Testis (tissue), 3 donors: ENCODE data around the gene TBC1D16. TPM values are rescaled to one million over a fixed set of nuclear protein-coding genes. Genes with fewer than 3 reads are reported as not detected.

ENCODE experiments used
- DNase-seq: peaks from one replicate; pipeline ENCODE4 v3.0.0-alpha.2; 2019
- H3K27ac ChIP-seq, 2 donors: fragments of 200-600 bp; sonication (generic); one replicate each; pipeline ENCODE4 v1.5.1; 2019
- H3K27me3 ChIP-seq: fragments of 200-600 bp; sonication (generic); one replicate; pipeline ENCODE4 v1.5.1; 2019
- H3K36me3 ChIP-seq: fragments of 200-600 bp; sonication (generic); one replicate; pipeline ENCODE4 v1.5.1; 2017; ENCODE audit warnings: low read depth; ENCODE audit errors: missing control alignments
- H3K4me1 ChIP-seq: fragments of 200-600 bp; sonication (generic); one replicate; pipeline ENCODE4 v1.5.1; 2019
- H3K4me3 ChIP-seq, 2 donors: fragments of 200-600 bp; sonication (generic); one replicate each; pipeline ENCODE4 v1.5.1; 2017 to 2019
- H3K9me3 ChIP-seq: fragments of 200-600 bp; sonication (generic); one replicate; pipeline ENCODE4 v1.5.1; 2017
- CTCF ChIP-seq, 3 experiments: fragments of 450-650 bp in 2 of 3; fragments of 200-600 bp in 1 of 3; sonication (generic) in 1 of 3; IDR thresholded peaks; one replicate each; pipeline ENCODE4 v1.5.1; 2016 to 2019; ENCODE audit warnings: antibody characterized with exemption in 3 of 3, mild to moderate bottlenecking in 2 of 3, moderate library complexity in 1 of 3
- POLR2A ChIP-seq: fragments of 450-650 bp; IDR thresholded peaks from one replicate; pipeline ENCODE4 v1.6.1; 2017; ENCODE audit warnings: antibody characterized with exemption, mild to moderate bottlenecking, moderate library complexity
- WGBS, 2 donors: methylation state at CpG; one replicate each; pipeline ENCODE4 v1.1.5; 2018; 5-methylcytosine and 5-hydroxymethylcytosine counted together
- intact Hi-C: fragments of 100-400 bp; cut with DNase I; formaldehyde crosslinking; loops from one replicate; pipeline ENCODE4 v1.15.1; 2023; ENCODE audit warnings: low total_unique reads
- polyA plus RNA-seq: library from polyadenylated mRNA; stranded (reverse); fragments of 350-450 nt; fragmentation: Illumina TruSeq; extraction: RNeasy Lipid Tissue Mini Kit (QIAGEN cat#74804); gene quantifications from one replicate; pipeline ENCODE4 v1.2.3, GENCODE V29; 2014; ENCODE audit warnings: low read depth, low replicate concordance; ENCODE audit not compliant: insufficient read depth
- total RNA-seq, 2 donors: library from RNA; depleted of rRNA; stranded (reverse); fragments of >200 nt; gene quantifications; one replicate each; pipeline ENCODE4 v1.2.3, GENCODE V29; 2016

Gene TBC1D16
- total and polyA plus RNA-seq, 3 donors from 2014 or later = 11.0 to 16.0 (median 11.7) TPM

GRCh38 chr17:80058311-80058955 is 22.8 kb upstream of the TBC1D16 start:
- Histone ChIP-seq H3K4me3 (no peak overlapping the region), H3K36me3 (no peaks in the 10 kb centered on the region), H3K27me3 (no peaks in the 10 kb centered on the region), H3K4me1 (no peaks in the 10 kb centered on the region), H3K9me3 (no peaks in the 10 kb centered on the region), H3K27ac (no peak overlapping the region)
- DNase-seq = no peak
- intact Hi-C loops = no loop called here
- TF ChIP-seq CTCF (IDR thresholded peaks at IDR 0.05) (no peak), POLR2A (no peak)
- 89 to 95% methylated on average over 28 of the region's 28 CpGs for WGBS, 2 donors

- H3K27ac ChIP-seq = no peak overlapping the region
- no peak overlapping the region for H3K4me3 ChIP-seq
- WGBS, 2 donors = 84 to 93% methylated on average over 9 of the region's 9 CpGs
- no peak for TF ChIP-seq POLR2A
- no peak for TF ChIP-seq CTCF (IDR thresholded peaks at IDR 0.05)
- H3K4me1 ChIP-seq = no peaks in the 10 kb centered on the region
- no peaks in the 10 kb centered on the region for H3K36me3 ChIP-seq
- DNase-seq = no peak
- intact Hi-C loops = no loop called here
- H3K27me3 ChIP-seq = no peaks in the 10 kb centered on the region
- H3K9me3 ChIP-seq = no peaks in the 10 kb centered on the region
These were observed 19.9 kb upstream of the TBC1D16 start for GRCh38 chr17:80055597-80055996.

DNA sequence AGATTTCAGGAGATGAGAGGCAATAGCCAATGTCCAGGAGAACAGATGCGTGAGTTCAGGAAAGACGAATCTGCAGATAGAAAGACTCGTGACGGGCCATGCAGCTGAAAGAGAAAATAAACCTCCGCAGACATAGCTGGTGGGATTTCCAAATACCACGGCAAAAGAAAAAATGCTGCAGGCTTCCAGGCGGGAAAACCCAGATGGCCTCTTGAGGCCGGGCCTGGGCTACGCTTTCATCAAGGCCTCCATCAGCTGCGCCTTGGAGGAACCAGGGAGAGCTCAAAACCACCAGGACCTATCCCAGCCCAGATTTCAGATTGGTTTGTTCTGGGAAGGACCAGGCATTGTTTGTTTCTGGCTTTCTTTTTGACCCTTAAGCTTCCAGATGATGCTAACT is 17.4 kb upstream of the TBC1D16 start:
- H3K4me1 ChIP-seq = no peaks in the 10 kb centered on the region
- H3K27me3 ChIP-seq = no peaks in the 10 kb centered on the region
- no peak overlapping the region for H3K27ac ChIP-seq
- TF ChIP-seq CTCF (IDR thresholded peaks at IDR 0.05) = no peak
- TF ChIP-seq POLR2A = no peak
- DNase-seq = no peak
- H3K36me3 ChIP-seq = no peaks in the 10 kb centered on the region
- no peaks in the 10 kb centered on the region for H3K9me3 ChIP-seq
- no peak overlapping the region for H3K4me3 ChIP-seq
- intact Hi-C loops = no loop called here
- WGBS, 2 donors = 92 to 93% methylated on average over 10 of the region's 10 CpGs

DNA sequence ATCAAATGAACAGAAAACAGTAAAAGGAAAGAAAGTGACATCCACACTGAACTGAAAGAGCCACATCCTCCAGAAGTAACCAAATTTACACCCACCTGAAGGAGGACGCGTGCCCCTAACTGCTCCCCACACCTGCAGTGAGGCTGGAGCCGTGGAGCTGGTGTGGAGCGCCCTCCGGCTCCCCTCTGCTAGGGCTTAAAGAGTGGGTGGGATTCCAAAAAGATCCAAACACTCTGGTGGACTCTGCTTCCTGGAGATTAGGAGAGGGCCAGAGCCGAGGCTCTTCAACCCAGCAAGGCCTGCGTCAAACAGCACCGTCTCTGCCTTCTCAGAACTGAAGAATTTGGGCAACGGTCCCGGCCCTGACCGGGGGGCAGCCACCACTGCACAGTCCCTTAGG is 16.0 kb upstream of the TBC1D16 start:
- 86 to 95% methylated on average over 5 to 11 of the region's 11 CpGs for WGBS, 2 donors
- Histone ChIP-seq H3K4me1 (no peaks in the 10 kb centered on the region), H3K36me3 (no peaks in the 10 kb centered on the region), H3K9me3 (no peaks in the 10 kb centered on the region), H3K27me3 (no peaks in the 10 kb centered on the region), H3K4me3 (no peak overlapping the region), H3K27ac (no peak overlapping the region)
- intact Hi-C loops = no loop called here
- TF ChIP-seq POLR2A = no peak
- TF ChIP-seq CTCF (IDR thresholded peaks at IDR 0.05) = no peak
- DNase-seq = no peak

DNA sequence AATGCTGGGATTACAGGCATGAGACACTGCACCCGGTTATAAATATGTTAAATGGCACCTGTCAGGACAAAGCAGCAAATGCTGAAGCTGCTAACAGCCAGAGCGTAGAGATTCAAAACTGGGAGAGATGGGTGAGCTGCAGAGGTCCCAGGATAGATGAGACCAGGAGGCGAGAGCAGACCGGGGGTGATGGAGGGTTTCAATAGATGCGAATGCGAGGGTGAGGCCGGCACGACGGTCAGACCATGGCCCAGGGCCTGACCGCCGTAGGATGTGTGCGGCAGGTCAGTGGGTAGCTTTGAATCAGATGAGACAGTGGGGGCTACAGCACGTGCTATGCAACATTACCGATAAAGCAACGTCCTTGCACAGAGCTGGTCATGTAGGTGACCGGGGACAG is 15.0 kb upstream of the TBC1D16 start:
- Histone ChIP-seq H3K4me3 (no peak overlapping the region), H3K36me3 (no peaks in the 10 kb centered on the region), H3K27me3 (no peaks in the 10 kb centered on the region), H3K9me3 (no peaks in the 10 kb centered on the region), H3K27ac (no peak overlapping the region), H3K4me1 (no peaks in the 10 kb centered on the region)
- TF ChIP-seq CTCF (IDR thresholded peaks at IDR 0.05) (no peak), POLR2A (no peak)
- WGBS, 2 donors = 86 to 96% methylated on average over 16 of the region's 16 CpGs
- intact Hi-C loops = no loop called here
- no peak for DNase-seq
